ENCODE measurements around the gene FAM193B.
A peak's percentile ranks its signal among the peaks of the same experiment; 100 is the strongest.

FAM193B gene

DNA sequence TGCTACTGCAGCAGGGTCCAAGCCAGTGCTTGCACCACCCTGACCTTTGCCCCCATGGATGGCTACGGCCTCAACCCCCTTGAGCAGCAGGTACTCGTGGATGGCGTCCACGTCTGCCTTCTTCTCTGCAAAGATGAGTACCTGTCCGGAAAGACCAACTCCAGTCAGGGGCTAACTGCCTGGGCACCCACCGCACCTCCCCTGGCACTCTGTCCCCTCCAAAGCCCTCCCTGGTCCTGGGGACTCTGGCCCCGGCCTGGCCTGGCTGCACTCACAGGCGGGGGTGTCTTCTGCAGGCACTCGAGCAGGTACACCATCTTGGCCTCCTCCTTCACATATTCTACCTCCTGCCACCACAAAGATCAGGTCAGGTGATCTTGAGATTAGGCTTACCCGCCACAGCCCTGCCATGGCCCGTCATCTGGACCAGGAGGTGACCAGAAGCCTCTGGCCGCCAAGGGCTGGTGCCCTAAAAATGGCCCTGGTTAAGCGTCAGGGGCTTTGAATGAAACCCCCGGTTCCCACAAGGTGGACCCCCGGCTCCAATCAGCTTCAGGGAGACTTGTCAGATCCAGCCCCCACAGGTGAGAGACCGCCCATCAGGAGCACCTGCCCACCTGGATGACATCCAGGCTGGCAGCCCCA, 41.5 kb downstream of the FAM193B start:
- DNase-seq, result no peak

DNA sequence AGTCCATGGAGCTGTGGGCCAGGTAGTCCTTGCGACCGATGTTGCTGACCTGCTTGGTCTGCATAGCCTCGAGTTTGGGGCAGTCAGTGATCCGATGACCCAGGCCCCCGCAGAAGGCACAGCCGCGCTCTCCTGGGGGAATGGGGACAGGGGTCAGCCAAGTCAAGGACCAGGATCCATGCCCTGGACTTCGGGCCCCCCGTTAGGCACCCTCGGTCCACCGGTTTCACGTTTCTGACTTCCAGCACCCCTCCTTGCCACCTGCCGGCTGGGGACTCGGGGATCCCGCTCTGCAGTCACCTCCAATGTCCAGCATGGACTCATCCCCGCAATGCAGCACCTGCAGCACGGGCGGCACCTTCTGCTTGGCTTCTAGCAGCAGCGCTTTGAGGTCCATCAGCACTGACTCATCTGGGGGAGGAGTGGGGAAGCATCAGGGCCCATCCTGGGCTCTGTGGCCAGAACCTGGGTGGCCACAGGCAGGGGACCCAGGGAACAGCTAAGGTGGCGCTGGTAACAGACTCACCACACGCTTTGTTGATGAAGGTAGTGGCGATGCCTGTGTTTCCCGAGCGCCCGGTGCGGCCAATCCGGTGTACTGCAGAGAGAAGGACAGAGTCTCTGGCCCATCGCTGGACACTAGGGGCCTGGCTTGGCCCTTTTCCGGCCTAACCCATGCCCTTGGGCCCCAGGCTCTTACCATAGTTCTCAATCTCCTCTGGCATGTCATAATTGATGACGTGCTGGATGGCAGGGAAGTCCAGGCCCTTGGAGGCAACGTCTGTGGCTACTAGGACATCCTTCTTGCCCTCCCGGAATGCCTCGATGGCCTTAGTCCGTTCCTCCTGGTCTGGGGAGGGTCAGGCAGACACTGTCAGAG, 42.3 kb downstream of the FAM193B start:
- DNase-seq, result no peak

DNA sequence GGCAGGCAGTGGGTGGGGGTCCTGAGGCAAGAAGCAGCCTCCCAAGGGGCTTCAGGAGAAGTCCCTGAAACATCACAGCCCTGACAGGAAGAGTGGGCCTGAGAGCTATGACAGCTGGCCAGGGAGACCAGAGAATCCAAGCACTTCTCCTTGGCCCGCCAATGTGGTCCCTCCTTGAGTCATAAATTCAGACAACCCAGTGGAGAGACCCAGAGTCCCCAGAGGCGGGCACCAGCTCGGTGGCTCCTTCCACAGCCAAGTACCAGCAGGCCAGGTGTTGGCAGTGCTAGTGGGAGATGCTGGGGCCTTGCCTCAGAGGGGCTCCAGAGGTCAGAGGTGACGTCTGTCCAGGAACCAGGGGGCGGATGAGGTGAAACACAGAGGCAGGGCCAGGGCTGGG, 43.2 kb downstream of the FAM193B start:
- no peak for DNase-seq

GRCh38 chr5:177510567-177511053, 43.8 kb downstream of the FAM193B start:
- no peak for DNase-seq

DNA sequence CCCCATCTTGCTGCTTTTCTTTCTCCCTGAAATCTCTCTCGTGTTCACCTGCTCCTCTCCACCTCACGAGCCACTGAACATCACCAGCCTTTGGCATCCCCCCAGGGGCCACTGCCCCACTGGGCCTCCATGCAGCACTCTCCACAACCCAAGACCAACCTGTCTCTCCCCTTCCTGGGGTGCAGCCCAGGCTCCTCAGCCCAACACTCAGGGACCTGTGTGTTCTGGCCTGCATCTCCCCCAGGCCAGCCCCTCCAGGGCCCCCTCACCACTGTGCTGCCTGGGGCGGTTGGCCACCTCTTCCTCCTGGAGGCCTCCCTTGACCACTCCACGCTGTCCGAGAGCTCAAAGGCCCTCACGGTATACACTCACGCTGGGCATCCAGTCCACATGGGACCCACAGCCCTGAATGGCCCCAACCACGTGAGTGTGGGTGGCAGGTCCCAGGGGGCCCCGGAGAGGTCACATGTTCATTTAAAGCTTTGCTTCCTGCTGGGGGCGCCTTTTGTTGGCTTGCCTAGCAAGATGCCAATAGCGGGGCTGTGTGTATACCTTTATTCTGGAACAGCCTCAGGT, 44.3 kb downstream of the FAM193B start:
- DNase-seq, result no peak

GRCh38 chr5:177509381-177509951, 44.9 kb downstream of the FAM193B start, which contains the start of gene DOK3:
Gene DOK3, minus strand, starts transcription at chr5:177509826. Its CDS starts 286 bp downstream, at chr5:177509540.
- no peak for DNase-seq

DNA sequence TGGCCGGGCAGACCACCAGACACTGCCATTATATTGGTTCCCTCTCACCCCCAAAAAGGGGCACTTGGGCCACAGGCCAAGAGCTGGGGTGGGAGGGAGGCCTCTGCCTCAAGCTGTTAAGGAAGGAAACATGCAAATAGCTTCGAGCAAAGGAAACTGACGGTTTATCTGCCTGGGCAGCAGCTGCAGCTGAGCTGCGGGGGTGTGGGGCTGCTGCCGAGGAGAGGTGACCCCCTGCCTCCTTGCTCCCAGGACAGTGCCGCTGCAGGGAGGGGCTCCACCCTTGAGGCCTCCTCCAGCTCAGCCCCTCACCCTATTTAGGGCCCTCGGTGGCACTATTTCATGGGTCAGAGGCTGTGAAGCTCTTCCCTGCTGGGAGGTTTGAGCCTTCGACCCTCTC, 45.5 kb downstream of the FAM193B start:
- DNase-seq, result no peak

GRCh38 chr5:177508221-177508611, 46.1 kb downstream of the FAM193B start:
- DNase-seq, result no peak

DNA sequence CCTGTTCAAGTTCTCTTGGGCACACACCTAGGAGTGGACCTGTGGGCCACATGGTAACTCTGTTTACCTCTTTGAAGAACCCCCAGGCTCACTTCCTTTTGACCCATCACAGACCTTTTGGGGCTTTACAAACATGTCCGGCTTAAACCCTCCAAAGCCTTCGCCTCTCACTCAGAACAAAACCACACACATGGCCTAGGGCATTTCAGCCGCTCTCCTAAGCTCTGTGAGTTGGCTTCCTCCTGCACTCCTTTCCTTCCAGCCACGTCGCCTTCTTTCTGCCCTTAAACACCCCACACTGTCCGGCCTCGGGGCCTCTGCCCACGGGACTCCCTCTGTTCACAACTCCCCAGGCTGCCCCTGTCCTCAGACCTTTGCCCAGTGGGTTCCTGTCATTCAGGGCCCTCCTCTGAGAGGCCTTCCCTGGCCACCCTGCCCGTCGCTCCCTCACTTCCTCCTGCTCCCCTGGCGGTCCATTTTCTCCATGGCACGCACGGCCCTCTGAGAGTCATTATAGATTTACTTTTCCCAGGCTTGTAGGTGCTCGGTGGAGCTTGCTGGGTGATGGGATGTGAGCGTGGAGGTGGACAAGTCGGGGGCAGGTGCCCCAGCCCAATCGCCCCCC, 46.7 kb downstream of the FAM193B start:
- no peak for DNase-seq

DNA sequence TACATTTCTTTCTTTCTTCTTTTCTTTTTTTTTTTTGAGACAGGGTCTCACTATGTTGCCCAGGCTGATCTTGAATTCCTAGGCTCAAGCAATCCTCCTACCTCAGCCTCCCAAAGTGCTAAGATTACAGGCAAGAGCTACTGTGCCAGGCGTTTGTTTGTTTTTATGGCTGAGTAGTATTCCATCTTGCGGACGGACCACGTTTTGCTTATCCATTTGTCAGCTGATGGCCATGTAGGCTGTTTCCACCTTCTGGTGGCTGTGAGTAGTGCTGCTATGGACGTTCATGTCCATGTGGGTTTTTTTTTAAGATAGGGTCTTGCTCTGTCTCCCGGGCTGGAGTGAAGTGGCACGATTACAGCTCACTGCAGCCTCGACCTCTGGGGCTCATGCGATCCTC, 47.2 kb downstream of the FAM193B start:
- no peak for DNase-seq

GRCh38 chr5:177505075-177505474, 49.3 kb downstream of the FAM193B start:
- DNase-seq, result no peak

GRCh38 chr5:177504086-177505056, 50.0 kb downstream of the FAM193B start:
- no peak for DNase-seq

DNA sequence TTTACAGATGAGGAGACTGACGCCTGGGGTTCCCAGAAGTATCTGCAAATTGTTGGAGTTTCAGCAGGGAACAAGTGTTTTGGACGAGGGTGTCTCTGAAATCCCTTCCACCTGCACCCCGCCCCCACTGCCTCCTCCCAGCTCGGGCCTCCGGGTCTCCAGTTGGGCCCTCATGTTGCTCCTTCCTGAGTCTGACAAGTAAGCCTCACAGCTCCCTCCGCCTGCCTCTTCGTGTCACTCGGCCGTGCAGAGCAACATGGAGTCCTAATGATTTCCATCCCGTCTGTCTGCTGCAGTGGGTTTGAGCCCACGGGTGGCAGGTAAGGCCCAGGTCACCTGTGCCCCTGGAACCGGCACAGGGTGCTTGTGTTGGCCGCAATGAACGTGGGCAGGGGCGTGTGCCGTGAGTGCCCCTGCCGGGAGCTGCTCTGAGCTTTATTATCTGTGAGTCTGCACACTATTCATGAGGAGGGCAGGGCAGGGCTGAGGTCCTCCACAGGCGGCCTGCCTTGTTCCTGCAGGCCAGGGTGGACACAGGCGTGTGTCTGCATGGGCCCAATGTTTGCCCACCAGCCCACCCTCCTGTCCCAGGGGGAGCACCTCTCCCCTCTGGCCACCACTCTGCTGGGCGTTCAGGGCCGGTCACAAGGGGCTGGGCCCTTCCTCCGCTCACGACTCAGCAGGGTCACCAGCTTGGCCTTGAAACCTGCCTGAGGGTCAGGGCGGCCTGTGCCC, 50.8 kb downstream of the FAM193B start:
- no peak for DNase-seq

GRCh38 chr5:177502886-177503285, 51.5 kb downstream of the FAM193B start:
- DNase-seq, result no peak

DNA sequence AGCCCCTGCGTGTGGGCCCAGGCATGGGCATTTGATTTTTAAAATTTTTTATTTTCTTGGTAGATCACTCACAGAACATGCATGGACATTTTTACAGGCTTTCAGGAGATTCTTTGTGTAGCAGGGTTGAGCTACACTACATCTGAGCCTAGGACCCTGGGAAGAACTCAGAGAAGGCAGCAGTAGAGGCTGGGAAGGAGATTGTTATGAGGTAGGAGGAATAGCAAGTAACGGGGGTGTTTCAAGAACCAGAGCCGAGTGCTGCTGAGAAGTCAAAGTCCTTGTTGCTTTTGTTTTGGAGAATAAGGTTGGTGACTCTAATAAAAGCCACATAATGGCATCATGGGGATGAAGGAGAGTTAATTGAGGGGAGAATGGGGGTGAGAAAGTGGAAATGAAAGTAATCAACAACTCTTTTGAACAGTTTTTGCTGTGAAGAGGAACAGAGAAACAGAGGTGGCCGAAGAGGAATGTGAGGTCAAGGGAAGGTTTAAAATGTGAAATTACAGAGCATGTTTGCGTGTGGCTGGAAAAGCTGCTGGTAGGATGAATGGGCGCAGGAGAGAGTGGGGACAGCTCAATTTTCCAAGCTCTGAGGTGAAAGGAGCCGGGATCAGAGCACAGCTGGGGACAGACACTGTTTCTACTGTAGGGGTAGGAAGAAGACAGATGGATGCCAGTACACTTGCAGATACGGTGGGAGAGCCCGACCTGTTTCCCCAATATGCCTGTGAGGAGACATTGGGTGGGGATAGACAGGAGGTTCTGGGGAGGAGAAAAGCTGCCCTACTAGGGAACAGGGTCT, 52.3 kb downstream of the FAM193B start:
- no peak for DNase-seq

GRCh38 chr5:177500685-177501522, 53.5 kb downstream of the FAM193B start:
- DNase-seq, result peak; percentile 6

DNA sequence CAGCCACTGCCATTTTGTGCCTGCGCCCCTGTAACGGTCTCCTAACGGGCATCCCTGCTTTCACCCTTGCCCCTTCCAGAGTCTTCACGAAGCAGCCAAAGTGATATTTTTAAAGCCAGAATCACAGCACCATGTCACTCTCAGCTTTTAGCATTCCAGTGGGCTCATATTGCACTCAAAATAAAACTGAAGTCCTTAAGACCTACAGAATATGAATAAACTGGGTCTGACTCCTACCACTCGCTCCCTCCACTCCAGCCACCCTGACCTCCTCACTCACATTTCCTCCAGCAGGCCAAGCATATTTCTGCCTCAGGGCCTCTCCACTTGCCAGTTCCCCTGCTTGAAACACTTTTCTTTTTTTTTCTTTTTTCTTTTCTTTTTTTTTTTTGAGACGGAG, 54.5 kb downstream of the FAM193B start:
- no peak for DNase-seq

- DNase-seq, result no peak
These were observed 56.2 kb downstream of the FAM193B start for GRCh38 chr5:177498013-177498787.

Measured in NCI-H2081 treated with DMSO at 0.1 percent for 48 hours (cell line).